ENCODE results near the gene PRSS36.
A peak's percentile ranks its signal among the peaks of the same experiment; 100 is the strongest.

Gene PRSS36

DNA sequence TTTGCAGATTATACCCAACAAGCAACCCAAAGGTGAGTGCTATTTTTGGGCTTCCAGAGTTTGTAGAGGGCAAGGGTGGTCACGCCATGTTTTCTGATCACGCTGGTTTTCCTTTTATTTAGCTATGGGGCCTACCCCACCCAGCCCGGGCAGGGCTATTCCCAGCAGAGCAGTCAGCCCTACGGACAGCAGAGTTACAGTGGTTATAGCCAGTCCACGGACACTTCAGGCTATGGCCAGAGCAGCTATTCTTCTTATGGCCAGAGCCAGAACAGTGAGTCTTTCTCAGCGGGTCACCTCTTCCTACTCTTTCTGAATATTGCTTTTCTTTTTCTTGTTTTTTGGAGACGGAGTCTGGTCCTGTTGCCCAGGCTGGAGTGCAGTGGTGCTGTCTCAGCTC lies 32.5 kb upstream of the PRSS36 start:
- Histone ChIP-seq H3K4me1 (ENCODE audit: control insufficient read depth in 2 of 2, insufficient read depth in 1 of 2, low read depth in 1 of 2, low read length in 2 of 2) (peaks cover 7 to 11% of the 10 kb centered on the region in 2 donors), H3K4ac (ENCODE audit: low read length) (no peak overlapping the region), H2BK5ac (ENCODE audit: low read length) (no peak overlapping the region), H2AK5ac (ENCODE audit: low read depth, low read length) (no peak overlapping the region), H3K79me1 (ENCODE audit: low read depth, low read length) (peaks cover 4% of the 10 kb centered on the region), H3K14ac (ENCODE audit: low read length) (no peak overlapping the region), H2BK15ac (ENCODE audit: low read length) (no peak overlapping the region), H2BK12ac (ENCODE audit: low read length) (no peak overlapping the region), H3K23ac (ENCODE audit: low read depth, low read length, poor library complexity) (no peak overlapping the region), H4K91ac (ENCODE audit: low read depth, low read length, poor library complexity) (no peak overlapping the region), H2AFZ (ENCODE audit: low read length) (no peak overlapping the region), H3K9ac (ENCODE audit: low read depth, low read length, poor library complexity) (no peak overlapping the region), H3K4me2 (ENCODE audit: insufficient read depth, low read length, poor library complexity, severe bottlenecking) (peak overlapping the region; percentile 38), H3K27ac (replicated peaks; ENCODE audit: low read length) (no peak overlapping the region), H3K18ac (ENCODE audit: low read length) (no peak overlapping the region), H3K27me3 (ENCODE audit: control insufficient read depth in 3 of 3, insufficient read depth in 3 of 3, low read depth in 1 of 3, low read length in 3 of 3) (no peaks in the 10 kb centered on the region), H3K36me3 (replicated peaks in 1 of 2; ENCODE audit: control insufficient read depth in 2 of 2, insufficient read depth in 2 of 2, low read length in 2 of 2) (peaks cover 36 to 67% of the 10 kb centered on the region in 2 donors), H2BK120ac (ENCODE audit: low read depth, low read length) (no peak overlapping the region), H4K8ac (ENCODE audit: low read depth, low read length) (no peak overlapping the region), H3K9me3 (replicated peaks in 1 of 2; ENCODE audit: control insufficient read depth in 2 of 2, insufficient read depth in 1 of 2, low read depth in 1 of 2, low read length in 2 of 2) (no peaks in the 10 kb centered on the region), H3K4me3 (ENCODE audit: low read length in 2 of 2) (peak overlapping the region in 1 of 2 donors; percentile 88)
- no CpG with 5 or more reads among the region's 7 CpGs for WGBS, 2 donors (ENCODE audit: extremely low coverage in 2 of 2, insufficient read length in 2 of 2, insufficient replicate concordance in 1 of 2)
- no peak for DNase-seq (ENCODE audit: low spot score)

DNA sequence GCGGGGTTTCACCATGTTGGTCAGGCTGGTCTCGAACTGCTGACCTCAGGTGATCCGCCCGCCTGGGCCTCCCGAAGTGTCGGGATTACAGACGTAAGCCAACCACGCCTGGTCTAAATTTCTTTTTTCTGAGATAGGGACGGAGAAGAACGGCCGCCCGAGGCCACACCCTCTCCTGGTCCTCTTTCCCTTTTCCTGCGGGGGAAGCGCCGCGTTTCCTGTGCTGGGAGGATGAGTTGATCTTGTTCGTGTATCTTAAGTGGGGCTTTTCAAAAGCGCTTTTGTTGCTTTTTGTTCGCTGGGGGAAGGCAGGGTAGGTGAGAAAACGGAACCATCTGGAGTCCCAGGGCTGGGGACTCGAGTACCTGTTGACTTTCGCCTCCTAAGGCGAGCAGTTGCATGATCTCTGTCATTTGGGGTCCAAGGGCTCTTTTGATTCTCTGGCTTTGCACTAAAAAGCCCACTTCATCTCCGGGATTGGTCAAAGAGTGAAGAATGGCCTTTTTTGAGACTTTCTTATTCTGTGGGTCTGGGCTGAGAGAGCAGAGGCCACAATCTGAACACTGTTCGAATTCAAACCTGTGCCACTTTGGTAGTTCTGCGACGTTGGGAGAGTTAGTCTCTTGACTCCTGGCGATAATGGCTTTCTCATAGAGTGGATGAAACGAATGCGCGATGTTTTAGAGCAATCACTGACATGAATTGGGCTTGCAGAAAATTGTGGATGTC lies 31.4 kb upstream of the PRSS36 start:
- H3K9ac ChIP-seq (ENCODE audit: low read depth, low read length, poor library complexity): peak overlapping the region; percentile 79

DNA sequence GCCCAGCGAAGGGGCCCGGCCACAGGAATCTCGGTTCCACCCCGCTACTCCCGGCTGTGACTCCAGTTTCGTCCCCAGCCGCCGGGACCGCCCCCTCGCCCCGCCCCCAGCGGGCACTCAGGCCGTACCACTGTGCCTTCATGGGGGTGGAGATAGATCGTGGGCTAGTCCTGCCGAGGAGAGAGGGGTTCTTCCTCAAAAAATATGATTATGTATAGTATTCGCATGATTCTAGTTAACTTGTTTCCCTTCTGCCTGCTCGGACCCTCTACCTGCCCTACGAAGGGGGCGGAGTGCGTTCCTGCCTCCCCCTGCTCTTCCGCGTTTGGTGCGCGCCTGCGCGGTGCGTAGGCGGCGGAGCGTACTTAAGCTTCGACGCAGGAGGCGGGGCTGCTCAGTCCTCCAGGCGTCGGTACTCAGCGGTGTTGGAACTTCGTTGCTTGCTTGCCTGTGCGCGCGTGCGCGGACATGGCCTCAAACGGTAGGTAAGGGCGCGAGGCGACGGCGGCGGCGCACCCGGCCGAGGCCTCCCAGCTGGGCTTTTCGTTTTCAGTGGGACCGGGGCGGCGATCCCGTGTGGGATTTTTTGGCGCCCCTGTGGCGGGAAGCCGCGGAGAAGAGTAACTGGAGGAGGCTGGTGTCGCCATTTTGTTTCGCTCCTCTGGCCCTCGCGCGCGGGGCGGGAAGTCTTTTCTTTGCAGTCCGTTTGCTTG lies 30.0 kb upstream of the PRSS36 start, which contains the start of gene FUS:
TSS of gene FUS (plus strand) at position 393 of the 713 bp plus-strand sequence. CDS start at position 469, 76 bp downstream.
- peaks cover 15 to 42% of the 10 kb centered on the region in 2 donors for H3K36me3 ChIP-seq (replicated peaks in 1 of 2; ENCODE audit: control insufficient read depth in 2 of 2, insufficient read depth in 2 of 2, low read length in 2 of 2)
- H3K18ac ChIP-seq (ENCODE audit: low read length): peak within 1 kb of the TSS; percentile 100
- H3K27me3 ChIP-seq (ENCODE audit: control insufficient read depth in 3 of 3, insufficient read depth in 3 of 3, low read depth in 1 of 3, low read length in 3 of 3): peaks cover 0 to 2% (median 0%) of the 10 kb centered on the region in 3 experiments
- H2AK5ac ChIP-seq (ENCODE audit: low read depth, low read length): peak within 1 kb of the TSS; percentile 99
- DNase-seq (ENCODE audit: low spot score): peak; percentile 95
- peak within 1 kb of the TSS; percentile 92 for H2AFZ ChIP-seq (ENCODE audit: low read length)
- H3K9ac ChIP-seq (ENCODE audit: low read depth, low read length, poor library complexity): peak within 1 kb of the TSS; percentile 99
- peak within 1 kb of the TSS; percentile 88 to 97 for H3K4me3 ChIP-seq (ENCODE audit: low read length in 2 of 2)
- no peaks in the 10 kb centered on the region for H3K9me3 ChIP-seq (replicated peaks in 1 of 2; ENCODE audit: control insufficient read depth in 2 of 2, insufficient read depth in 1 of 2, low read depth in 1 of 2, low read length in 2 of 2)
- peak within 1 kb of the TSS; percentile 67 for H3K14ac ChIP-seq (ENCODE audit: low read length)
- peak within 1 kb of the TSS; percentile 100 for H3K23ac ChIP-seq (ENCODE audit: low read depth, low read length, poor library complexity)
- no CpG with 5 or more reads among the region's 69 CpGs for WGBS, 2 donors (ENCODE audit: extremely low coverage in 2 of 2, insufficient read length in 2 of 2, insufficient replicate concordance in 1 of 2)
- H3K4me2 ChIP-seq (ENCODE audit: insufficient read depth, low read length, poor library complexity, severe bottlenecking): peak within 1 kb of the TSS; percentile 66
- peaks cover 2% of the 10 kb centered on the region for H3K79me1 ChIP-seq (ENCODE audit: low read depth, low read length)
- H3K27ac ChIP-seq (replicated peaks; ENCODE audit: low read length): peak within 1 kb of the TSS; percentile 95
- H2BK15ac ChIP-seq (ENCODE audit: low read length): peak within 1 kb of the TSS; percentile 92
- peak within 1 kb of the TSS; percentile 91 for H3K4ac ChIP-seq (ENCODE audit: low read length)
- peak within 1 kb of the TSS; percentile 56 for H2BK5ac ChIP-seq (ENCODE audit: low read length)
- no peak within 1 kb of the TSS for H2BK12ac ChIP-seq (ENCODE audit: low read length)
- H4K8ac ChIP-seq (ENCODE audit: low read depth, low read length): peak within 1 kb of the TSS; percentile 73
- H4K91ac ChIP-seq (ENCODE audit: low read depth, low read length, poor library complexity): no peak within 1 kb of the TSS
- peak within 1 kb of the TSS; percentile 93 for H2BK120ac ChIP-seq (ENCODE audit: low read depth, low read length)
- peaks cover 7 to 11% of the 10 kb centered on the region in 2 donors for H3K4me1 ChIP-seq (ENCODE audit: control insufficient read depth in 2 of 2, insufficient read depth in 1 of 2, low read depth in 1 of 2, low read length in 2 of 2)

More for the DNA sequence above, 31.4 kb upstream of the PRSS36 start:
- H2BK15ac ChIP-seq (ENCODE audit: low read length): no peak overlapping the region
- no peak overlapping the region for H2BK5ac ChIP-seq (ENCODE audit: low read length)
- peaks cover 4% of the 10 kb centered on the region for H3K79me1 ChIP-seq (ENCODE audit: low read depth, low read length)
- H2AFZ ChIP-seq (ENCODE audit: low read length): no peak overlapping the region
- no peak overlapping the region for H4K91ac ChIP-seq (ENCODE audit: low read depth, low read length, poor library complexity)
- H3K14ac ChIP-seq (ENCODE audit: low read length): no peak overlapping the region
- H3K18ac ChIP-seq (ENCODE audit: low read length): peak overlapping the region; percentile 35
- peak overlapping the region; percentile 57 for H3K27ac ChIP-seq (replicated peaks; ENCODE audit: low read length)
- no peak overlapping the region for H3K4ac ChIP-seq (ENCODE audit: low read length)
- H3K36me3 ChIP-seq (replicated peaks in 1 of 2; ENCODE audit: control insufficient read depth in 2 of 2, insufficient read depth in 2 of 2, low read length in 2 of 2): peaks cover 25 to 56% of the 10 kb centered on the region in 2 donors
- no peak overlapping the region for H3K23ac ChIP-seq (ENCODE audit: low read depth, low read length, poor library complexity)
- peaks cover 0 to 2% (median 0%) of the 10 kb centered on the region in 3 experiments for H3K27me3 ChIP-seq (ENCODE audit: control insufficient read depth in 3 of 3, insufficient read depth in 3 of 3, low read depth in 1 of 3, low read length in 3 of 3)
- H3K4me2 ChIP-seq (ENCODE audit: insufficient read depth, low read length, poor library complexity, severe bottlenecking): peak overlapping the region; percentile 62
- DNase-seq (ENCODE audit: low spot score): peak; percentile 20
- no peaks in the 10 kb centered on the region for H3K9me3 ChIP-seq (replicated peaks in 1 of 2; ENCODE audit: control insufficient read depth in 2 of 2, insufficient read depth in 1 of 2, low read depth in 1 of 2, low read length in 2 of 2)
- no peak overlapping the region for H4K8ac ChIP-seq (ENCODE audit: low read depth, low read length)
- peak overlapping the region; percentile 21 for H2AK5ac ChIP-seq (ENCODE audit: low read depth, low read length)
- H3K4me1 ChIP-seq (ENCODE audit: control insufficient read depth in 2 of 2, insufficient read depth in 1 of 2, low read depth in 1 of 2, low read length in 2 of 2): peaks cover 7 to 11% of the 10 kb centered on the region in 2 donors
- no peak overlapping the region for H2BK120ac ChIP-seq (ENCODE audit: low read depth, low read length)
- H3K4me3 ChIP-seq (ENCODE audit: low read length in 2 of 2): peak overlapping the region; percentile 88 to 95
- no CpG with 5 or more reads among the region's 31 CpGs for WGBS, 2 donors (ENCODE audit: extremely low coverage in 2 of 2, insufficient read length in 2 of 2, insufficient replicate concordance in 1 of 2)
- no peak overlapping the region for H2BK12ac ChIP-seq (ENCODE audit: low read length)
